PC-3 (cell line): ENCODE results near the gene RAP1GAP2. TPM values are rescaled to one million over a fixed set of nuclear protein-coding genes. Genes with fewer than 3 reads are reported as not detected.

Experiments used
- ATAC-seq: fragments of 200-7000 bp; cut with Tn5 transposase; 2 replicates; pipeline ENCODE4 v1.9.1; 2020; ENCODE audit warnings: mild to moderate bottlenecking, moderate library complexity
- BruUV-seq: library from RNA; stranded (reverse); fragments of 400-500 nt; replicated peaks from 2 replicates; lab custom pipeline; 2021; lab: Mats Ljungman, UMichigan
- CTCF ChIA-PET: fragments of 300-600 bp; sonication (Branson Sonifier 250); formaldehyde crosslinking; loops from one replicate; lab custom pipeline; 2022; ENCODE audit warnings: antibody characterized with exemption; lab: Charles Lee
- POLR2A ChIA-PET: fragments of 300-600 bp; sonication (Branson Sonifier 250); formaldehyde crosslinking; loops from one replicate; lab custom pipeline; 2022; ENCODE audit warnings: antibody characterized with exemption; ENCODE audit not compliant: unreplicated experiment; lab: Charles Lee
- DNase-seq: peaks from one replicate; pipeline ENCODE4 v3.0.0-alpha.2; 2015
- H2AFZ ChIP-seq: fragments of 300-600 bp; sonication (generic); 2 replicates; pipeline ENCODE4 v1.6.0; 2016; ENCODE audit warnings: antibody characterized with exemption, low read length
- H3F3A ChIP-seq: fragments of 300-600 bp; sonication (generic); one replicate; pipeline ENCODE4 v1.6.0; 2017; ENCODE audit warnings: antibody characterized with exemption, low read length, control low read depth, mild to moderate bottlenecking; ENCODE audit not compliant: unreplicated experiment
- H3K27ac ChIP-seq: fragments of 300-600 bp; sonication (generic); 2 replicates; pipeline ENCODE4 v1.5.1; 2016; ENCODE audit warnings: mild to moderate bottlenecking, low read length
- H3K27me3 ChIP-seq: fragments of 300-600 bp; sonication (generic); 2 replicates; pipeline ENCODE4 v1.6.1; 2016; ENCODE audit warnings: low read length, mixed read lengths
- H3K36me3 ChIP-seq: fragments of 300-600 bp; sonication (generic); 2 replicates; pipeline ENCODE4 v1.6.1; 2016; ENCODE audit warnings: low read depth, mixed run types, low read length, mixed read lengths
- H3K4me1 ChIP-seq: fragments of 300-600 bp; sonication (generic); 2 replicates; pipeline ENCODE4 v1.5.1; 2016; ENCODE audit warnings: low read length; ENCODE audit not compliant: insufficient read depth
- H3K4me2 ChIP-seq: fragments of 300-600 bp; sonication (generic); 2 replicates; pipeline ENCODE4 v1.6.0; 2016; ENCODE audit warnings: low read length
- H3K4me3 ChIP-seq: fragments of 300-600 bp; sonication (generic); 2 replicates; pipeline ENCODE4 v1.5.1; 2016; ENCODE audit warnings: mild to moderate bottlenecking, low read length, mixed read lengths
- H3K79me2 ChIP-seq: fragments of 300-600 bp; sonication (generic); 2 replicates; pipeline ENCODE4 v1.6.1; 2017; ENCODE audit warnings: low read length, mixed read lengths
- H3K9ac ChIP-seq: fragments of 300-600 bp; sonication (generic); 2 replicates; pipeline ENCODE4 v1.6.0; 2016; ENCODE audit warnings: mild to moderate bottlenecking, low read length
- H3K9me2 ChIP-seq: fragments of 300-600 bp; sonication (generic); replicated peaks from 2 replicates; pipeline ENCODE4 v1.6.1; 2016; ENCODE audit warnings: mixed run types, low read length, mixed read lengths
- H3K9me3 ChIP-seq: fragments of 300-600 bp; sonication (generic); 2 replicates; pipeline ENCODE4 v1.6.1; 2016; ENCODE audit warnings: low read length, mixed read lengths
- H4K20me1 ChIP-seq: fragments of 300-600 bp; sonication (generic); 2 replicates; pipeline ENCODE4 v1.6.1; 2016; ENCODE audit warnings: low read length, mixed read lengths
- EZH2 ChIP-seq: fragments of 300-600 bp; sonication (generic); IDR thresholded peaks from one replicate; pipeline ENCODE4 v1.6.1; 2017; ENCODE audit warnings: antibody characterized with exemption, mild to moderate bottlenecking, low read length; ENCODE audit not compliant: unreplicated experiment
- EZH2phosphoT487 ChIP-seq: fragments of 300-600 bp; sonication (generic); IDR thresholded peaks from 2 replicates; pipeline ENCODE4 v1.6.1; 2018; ENCODE audit warnings: mild to moderate bottlenecking, antibody characterized with exemption, low read length, borderline replicate concordance
- intact Hi-C: fragments of 100-400 bp; cut with micrococcal nuclease; formaldehyde crosslinking; loops from 2 replicates; pipeline ENCODE4 v1.9.0; 2023
- total RNA-seq: library from RNA; depleted of rRNA; stranded (reverse); fragments of >200 nt; gene quantifications from 2 replicates; pipeline ENCODE4 v1.2.3, GENCODE V29; 2014
- TF ChIP-seq, protein P1 (sequence below): fragments of 300-600 bp; sonication (generic); conservative IDR thresholded peaks from 2 replicates; pipeline ENCODE4 v1.5.1; 2017; ENCODE audit warnings: antibody characterized with exemption, low read depth, mild to moderate bottlenecking, low read length

RAP1GAP2 gene
- total RNA-seq, 1 experiment from 2014 or later = 14.5 TPM

DNA sequence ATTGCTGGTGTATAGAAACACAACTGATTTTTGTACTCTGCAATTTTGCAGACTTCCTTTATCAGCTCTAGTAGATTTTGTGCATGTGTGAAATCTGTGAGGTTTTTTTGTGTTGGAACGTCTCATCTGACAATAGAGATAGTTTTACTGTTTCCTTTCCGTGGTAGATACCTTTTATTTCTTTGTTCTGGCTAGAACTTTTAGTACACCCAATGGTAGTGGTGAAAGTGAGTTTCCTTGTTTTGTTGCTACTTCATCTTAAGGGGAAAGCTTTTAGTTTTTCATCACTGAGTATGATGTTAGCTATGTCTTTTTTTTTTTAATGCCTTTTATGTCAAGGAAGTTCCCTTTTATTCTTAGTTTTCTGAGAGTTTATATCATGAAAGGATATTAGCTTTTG is 149.1 kb downstream of the RAP1GAP2 start:
- TF ChIP-seq EZH2phosphoT487 = no peak
- no peak for TF ChIP-seq EZH2
- TF ChIP-seq, protein P1, sequence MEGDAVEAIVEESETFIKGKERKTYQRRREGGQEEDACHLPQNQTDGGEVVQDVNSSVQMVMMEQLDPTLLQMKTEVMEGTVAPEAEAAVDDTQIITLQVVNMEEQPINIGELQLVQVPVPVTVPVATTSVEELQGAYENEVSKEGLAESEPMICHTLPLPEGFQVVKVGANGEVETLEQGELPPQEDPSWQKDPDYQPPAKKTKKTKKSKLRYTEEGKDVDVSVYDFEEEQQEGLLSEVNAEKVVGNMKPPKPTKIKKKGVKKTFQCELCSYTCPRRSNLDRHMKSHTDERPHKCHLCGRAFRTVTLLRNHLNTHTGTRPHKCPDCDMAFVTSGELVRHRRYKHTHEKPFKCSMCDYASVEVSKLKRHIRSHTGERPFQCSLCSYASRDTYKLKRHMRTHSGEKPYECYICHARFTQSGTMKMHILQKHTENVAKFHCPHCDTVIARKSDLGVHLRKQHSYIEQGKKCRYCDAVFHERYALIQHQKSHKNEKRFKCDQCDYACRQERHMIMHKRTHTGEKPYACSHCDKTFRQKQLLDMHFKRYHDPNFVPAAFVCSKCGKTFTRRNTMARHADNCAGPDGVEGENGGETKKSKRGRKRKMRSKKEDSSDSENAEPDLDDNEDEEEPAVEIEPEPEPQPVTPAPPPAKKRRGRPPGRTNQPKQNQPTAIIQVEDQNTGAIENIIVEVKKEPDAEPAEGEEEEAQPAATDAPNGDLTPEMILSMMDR = no peak
- Histone ChIP-seq H4K20me1 (no peaks in the 10 kb centered on the region), H3K4me1 (peaks cover 12% of the 10 kb centered on the region), H3K79me2 (no peaks in the 10 kb centered on the region), H3K9me3 (no peaks in the 10 kb centered on the region), H3K36me3 (no peaks in the 10 kb centered on the region), H3K9ac (no peak overlapping the region), H3K4me2 (no peak overlapping the region), H3K27ac (no peak overlapping the region), H3K27me3 (no peaks in the 10 kb centered on the region), H2AFZ (no peak overlapping the region), H3F3A (no peaks in the 10 kb centered on the region), H3K4me3 (no peak overlapping the region), H3K9me2 (no peaks in the 10 kb centered on the region)
- DNase-seq (no peak), ATAC-seq (no peak)
- POLR2A ChIA-PET = no interaction called here
- intact Hi-C loops = no loop called here
- no TSS peak for BruUV-seq
- CTCF ChIA-PET = interaction anchor here (0.9 kb wide), 1 partner anchor 19 kb away, joined by 3 read pairs; no protein-coding TSS in a partner anchor

DNA sequence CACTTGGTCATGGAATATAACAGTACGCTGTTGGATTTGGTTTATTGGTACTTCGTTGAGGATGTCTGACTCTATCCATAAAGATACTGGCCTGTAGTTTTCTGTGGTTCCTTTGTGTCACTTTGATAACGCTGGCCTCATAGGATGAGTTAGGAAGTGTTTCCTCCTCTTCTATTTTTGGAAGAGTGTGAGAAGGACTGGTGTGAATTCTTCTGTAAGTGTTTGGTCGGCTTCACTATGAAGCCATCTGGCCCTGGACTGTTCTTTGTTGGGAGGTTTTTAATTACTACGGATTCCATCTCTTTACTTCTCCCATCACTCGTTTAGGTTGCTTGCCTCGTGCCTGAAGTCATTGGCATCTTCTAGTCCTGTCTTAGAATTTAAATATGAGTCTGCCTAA is 149.9 kb downstream of the RAP1GAP2 start:
- BruUV-seq = no TSS peak
- Histone ChIP-seq H3K27ac (no peak overlapping the region), H3K79me2 (no peaks in the 10 kb centered on the region), H3K9ac (no peak overlapping the region), H3K9me3 (no peaks in the 10 kb centered on the region), H2AFZ (no peak overlapping the region), H3F3A (no peaks in the 10 kb centered on the region), H3K9me2 (no peaks in the 10 kb centered on the region), H4K20me1 (no peaks in the 10 kb centered on the region), H3K4me3 (no peak overlapping the region), H3K4me1 (peaks cover 14% of the 10 kb centered on the region), H3K27me3 (no peaks in the 10 kb centered on the region), H3K36me3 (no peaks in the 10 kb centered on the region), H3K4me2 (no peak overlapping the region)
- ChIA-PET CTCF (no interaction called here), POLR2A (no interaction called here)
- ATAC-seq (no peak), DNase-seq (no peak)
- TF ChIP-seq EZH2 = no peak
- TF ChIP-seq EZH2phosphoT487 = no peak
- TF ChIP-seq, protein P1 = no peak
- intact Hi-C loops = no loop called here

DNA sequence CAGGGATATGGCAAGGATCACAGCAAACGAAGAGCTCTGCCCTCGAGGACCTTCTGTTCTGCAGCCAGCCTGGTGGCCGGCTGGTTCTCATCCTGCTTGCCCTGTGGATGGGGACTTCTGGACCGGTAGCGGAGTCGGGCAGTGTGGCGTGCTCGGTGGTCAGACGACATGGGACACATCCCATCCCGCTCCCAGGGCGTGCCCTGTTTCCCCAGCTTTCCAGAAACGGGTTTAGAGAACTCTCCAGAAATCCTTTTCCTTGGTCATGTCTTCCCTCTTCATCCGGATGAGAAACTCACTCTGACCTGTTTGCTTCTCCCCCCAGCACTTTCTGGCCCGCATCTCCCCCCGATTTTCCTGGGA is 151.3 kb downstream of the RAP1GAP2 start:
- no peaks in the 10 kb centered on the region for H3K27me3 ChIP-seq
- no peaks in the 10 kb centered on the region for H3K9me3 ChIP-seq
- no peaks in the 10 kb centered on the region for H3K79me2 ChIP-seq
- no peak for TF ChIP-seq EZH2phosphoT487
- no peak for TF ChIP-seq EZH2
- TF ChIP-seq, protein P1 = no peak
- H3K4me2 ChIP-seq = no peak overlapping the region
- no peak for ATAC-seq
- no peak overlapping the region for H3K27ac ChIP-seq
- H2AFZ ChIP-seq = no peak overlapping the region
- no peaks in the 10 kb centered on the region for H4K20me1 ChIP-seq
- H3F3A ChIP-seq = no peaks in the 10 kb centered on the region
- ChIA-PET CTCF (no interaction called here), POLR2A (no interaction called here)
- H3K9ac ChIP-seq = no peak overlapping the region
- BruUV-seq = no TSS peak
- no peaks in the 10 kb centered on the region for H3K36me3 ChIP-seq
- no peak overlapping the region for H3K4me3 ChIP-seq
- peaks cover 21% of the 10 kb centered on the region for H3K4me1 ChIP-seq
- intact Hi-C loops = no loop called here
- DNase-seq = no peak
- no peaks in the 10 kb centered on the region for H3K9me2 ChIP-seq
